Natural killer cell treated with Interleukin-12 subunit alpha and Interleukin-12 subunit beta and Interleukin-15 and Interleukin-18, amount 100 ng/mL, for 72 hours (primary cell): ENCODE measurements around the gene EFHC2. TPM values are rescaled to one million over a fixed set of nuclear protein-coding genes. Genes with fewer than 3 reads are reported as not detected.
"Not testable (repeated sequence)": the region's sequence is repeated elsewhere in the genome, so short reads cannot be mapped to it uniquely, and the experiment has no call there.

Experiments used
- ATAC-seq, 2 donors: fragments of 150-1000 bp; cut with Tn5 transposase in 1 of 2; sonication (Bioruptor Pico), chemical (Tn5 transposase) in 1 of 2; 2 replicates each; pipeline ENCODE4 v1.10.0; 2021
- DNase-seq: peaks from one replicate; pipeline ENCODE4 v3.0.0; 2022; ENCODE audit warnings: low spot score
- H3K27ac Mint-ChIP-seq, 2 donors: 1 replicate in 1 of 2; 2 replicates in 1 of 2; pipeline ENCODE4 v1.8.0; 2022; ENCODE audit warnings: mixed read lengths in 2 of 2, mild to moderate bottlenecking in 1 of 2, moderate library complexity in 1 of 2
- H3K27me3 Mint-ChIP-seq, 2 donors: 1 replicate in 1 of 2; 2 replicates in 1 of 2; pipeline ENCODE4 v1.8.0; 2022; ENCODE audit warnings: mixed read lengths in 2 of 2
- H3K36me3 Mint-ChIP-seq: one replicate; pipeline ENCODE4 v1.8.0; 2022; ENCODE audit warnings: mixed read lengths
- H3K4me1 Mint-ChIP-seq, 2 donors: 1 replicate in 1 of 2; 2 replicates in 1 of 2; pipeline ENCODE4 v1.8.0; 2022; ENCODE audit warnings: low read depth in 2 of 2, mixed read lengths in 2 of 2, mild to moderate bottlenecking in 1 of 2
- H3K4me3 Mint-ChIP-seq: one replicate; pipeline ENCODE4 v1.8.0; 2022; ENCODE audit warnings: mixed read lengths
- H3K9me3 Mint-ChIP-seq: 2 replicates; pipeline ENCODE4 v1.8.0; 2022; ENCODE audit warnings: mixed read lengths
- total RNA-seq, 2 donors: library from RNA; stranded (reverse); gene quantifications; one replicate each; pipeline ENCODE4 v1.2.3, GENCODE V29; 2022

The EFHC2 gene
- total RNA-seq, 2 donors from 2014 or later, result 0.55 to 0.73 TPM

GRCh38 chrX:44274096-44274495 is 69.4 kb downstream of the EFHC2 start:
- Mint-ChIP-seq H3K27ac (no peak overlapping the region), H3K9me3 (no peaks in the 10 kb centered on the region), H3K27me3 (peaks cover 0 to 7% of the 10 kb centered on the region in 2 donors), H3K36me3 (no peaks in the 10 kb centered on the region), H3K4me3 (no peak overlapping the region), H3K4me1 (peaks cover 3 to 5% of the 10 kb centered on the region in 2 donors)
- ATAC-seq (no peak), DNase-seq (no peak)

GRCh38 chrX:44267861-44268260 is 75.6 kb downstream of the EFHC2 start:
- H3K4me1 Mint-ChIP-seq, result peaks cover 4 to 11% of the 10 kb centered on the region in 2 donors
- H3K36me3 Mint-ChIP-seq, result no peaks in the 10 kb centered on the region
- ATAC-seq (no peak), DNase-seq (no peak)
- H3K27me3 Mint-ChIP-seq, result peaks cover 0 to 3% of the 10 kb centered on the region in 2 donors
- no peak overlapping the region for H3K4me3 Mint-ChIP-seq
- no peak overlapping the region for H3K27ac Mint-ChIP-seq
- H3K9me3 Mint-ChIP-seq, result no peaks in the 10 kb centered on the region

DNA sequence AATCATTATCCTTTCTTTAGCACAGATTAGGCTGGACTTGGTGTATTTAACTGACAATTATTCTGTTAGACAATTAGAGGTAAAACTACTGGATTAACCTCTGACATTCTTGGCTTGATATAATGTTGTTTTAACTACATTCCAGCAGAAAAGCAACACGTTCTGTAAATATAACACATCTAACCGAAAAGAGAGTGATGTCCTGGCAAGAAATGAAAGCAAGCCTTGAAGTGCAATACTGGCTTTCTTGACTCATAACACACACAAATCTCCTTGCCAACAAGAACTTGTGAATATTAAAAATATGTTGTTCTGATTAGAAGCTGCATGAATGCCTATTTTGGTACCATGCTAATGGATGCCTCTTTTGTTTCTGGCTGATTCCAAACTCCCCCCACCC is 76.4 kb downstream of the EFHC2 start:
- H3K4me1 Mint-ChIP-seq, result peaks cover 4 to 11% of the 10 kb centered on the region in 2 donors
- ATAC-seq, result no peak
- no peaks in the 10 kb centered on the region for H3K9me3 Mint-ChIP-seq

GRCh38 chrX:44265559-44265958 is 77.9 kb downstream of the EFHC2 start:
- H3K9me3 Mint-ChIP-seq, result no peaks in the 10 kb centered on the region
- peak overlapping the region; percentile 8 for H3K4me3 Mint-ChIP-seq
- H3K36me3 Mint-ChIP-seq, result no peaks in the 10 kb centered on the region
- H3K4me1 Mint-ChIP-seq, result peaks cover 11 to 16% of the 10 kb centered on the region in 2 donors
- ATAC-seq (no peak), DNase-seq (no peak)
- no peak overlapping the region for H3K27ac Mint-ChIP-seq
- H3K27me3 Mint-ChIP-seq, result peaks cover 0 to 6% of the 10 kb centered on the region in 2 donors

More for the DNA sequence above, 76.4 kb downstream of the EFHC2 start:
- no peak for DNase-seq
- peaks cover 0 to 3% of the 10 kb centered on the region in 2 donors for H3K27me3 Mint-ChIP-seq
- no peak overlapping the region for H3K27ac Mint-ChIP-seq
- no peaks in the 10 kb centered on the region for H3K36me3 Mint-ChIP-seq
- H3K4me3 Mint-ChIP-seq, result no peak overlapping the region

DNA sequence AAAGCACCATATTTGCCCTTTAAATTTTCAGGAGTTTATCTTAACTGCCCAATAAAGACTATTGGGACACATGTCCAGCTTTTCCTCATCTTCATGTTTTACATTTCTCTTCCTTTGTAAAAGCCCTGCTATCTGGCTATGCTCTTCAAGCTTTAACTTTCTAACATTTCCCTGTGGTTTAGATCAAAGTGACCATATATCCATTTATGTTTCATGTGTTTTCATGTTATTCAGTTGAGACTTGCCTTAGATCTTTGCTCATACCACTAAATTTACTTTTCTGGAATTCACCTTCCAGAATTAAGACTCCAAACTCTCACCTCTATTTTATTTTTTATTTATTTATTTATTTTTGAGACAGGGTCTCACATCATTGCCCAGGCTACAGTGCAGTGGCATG is 78.5 kb downstream of the EFHC2 start:
- Mint-ChIP-seq H3K4me1 (peaks cover 14 to 20% of the 10 kb centered on the region in 2 donors), H3K4me3 (no peak overlapping the region), H3K36me3 (no peaks in the 10 kb centered on the region), H3K27me3 (peaks cover 0 to 6% of the 10 kb centered on the region in 2 donors), H3K9me3 (no peaks in the 10 kb centered on the region), H3K27ac (no peak overlapping the region)
- DNase-seq (no peak), ATAC-seq (no peak)

DNA sequence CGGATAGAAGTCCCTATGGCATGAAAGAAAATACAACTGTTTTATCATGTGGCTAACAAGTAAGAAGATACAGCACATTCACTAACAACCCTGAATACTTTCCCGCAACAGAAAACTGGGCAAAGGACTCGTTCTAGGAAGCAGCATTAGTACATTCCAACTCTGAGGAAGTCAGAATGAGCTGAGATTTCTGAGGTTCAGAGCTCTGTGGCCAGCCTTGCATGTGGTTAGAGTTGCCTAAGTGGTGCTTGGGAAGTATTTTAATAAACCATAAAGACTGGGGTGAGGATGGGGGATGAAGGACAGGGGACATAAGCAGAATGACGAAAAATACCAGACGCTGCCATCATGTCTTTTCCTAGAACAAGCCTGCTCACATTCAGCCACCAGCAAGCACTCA is 82.2 kb downstream of the EFHC2 start:
- H3K4me1 Mint-ChIP-seq, result peaks cover 19 to 32% of the 10 kb centered on the region in 2 donors
- no peak for ATAC-seq

GRCh38 chrX:44260609-44261008 is 82.9 kb downstream of the EFHC2 start:
- Mint-ChIP-seq H3K4me3 (no peak overlapping the region), H3K9me3 (no peaks in the 10 kb centered on the region), H3K4me1 (peaks cover 21 to 32% of the 10 kb centered on the region in 2 donors), H3K27ac (peak overlapping the region in 1 of 2 donors; percentile 29), H3K36me3 (peaks cover 20% of the 10 kb centered on the region), H3K27me3 (peaks cover 0 to 4% of the 10 kb centered on the region in 2 donors)
- ATAC-seq (no peak), DNase-seq (no peak)

More for the DNA sequence above, 82.2 kb downstream of the EFHC2 start:
- no peaks in the 10 kb centered on the region for H3K9me3 Mint-ChIP-seq
- peaks cover 0 to 4% of the 10 kb centered on the region in 2 donors for H3K27me3 Mint-ChIP-seq
- H3K4me3 Mint-ChIP-seq, result no peak overlapping the region
- peak overlapping the region in 1 of 2 donors; percentile 29 for H3K27ac Mint-ChIP-seq
- DNase-seq, result no peak
- H3K36me3 Mint-ChIP-seq, result peaks cover 14% of the 10 kb centered on the region

- H3K4me3 Mint-ChIP-seq, result peak overlapping the region; percentile 90
- not testable (repeated sequence) for H3K27me3 Mint-ChIP-seq, H3K9me3 Mint-ChIP-seq, DNase-seq, ATAC-seq
- peaks cover 33 to 45% of the 10 kb centered on the region in 2 donors for H3K4me1 Mint-ChIP-seq
- peaks cover 32% of the 10 kb centered on the region for H3K36me3 Mint-ChIP-seq
- peak overlapping the region; percentile 59 to 85 for H3K27ac Mint-ChIP-seq
Measured at GRCh38 chrX:44255742-44256141, 87.7 kb downstream of the EFHC2 start.

DNA sequence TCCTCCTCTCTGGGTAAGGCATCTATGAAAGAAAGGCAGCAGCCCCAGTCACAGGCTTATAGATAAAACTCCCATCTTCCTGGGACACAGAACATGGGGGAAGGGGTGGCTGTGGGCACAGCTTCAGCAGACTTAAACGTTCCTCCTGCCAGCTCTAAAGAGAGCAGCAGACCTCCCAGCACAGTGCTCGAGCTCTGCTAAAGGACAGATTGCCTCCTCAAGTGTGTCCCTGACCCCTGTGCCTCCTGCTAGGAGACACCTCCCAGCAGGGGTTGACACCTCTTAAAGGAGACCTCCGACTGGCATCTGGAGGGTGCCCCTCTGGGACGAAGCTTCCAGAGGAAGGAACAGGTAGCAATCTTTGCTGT is 89.9 kb downstream of the EFHC2 start:
- Mint-ChIP-seq H3K4me3 (peak overlapping the region; percentile 90), H3K9me3 (peaks cover 3% of the 10 kb centered on the region), H3K27ac (peak overlapping the region; percentile 42 to 85), H3K4me1 (peaks cover 26 to 36% of the 10 kb centered on the region in 2 donors), H3K36me3 (peaks cover 32% of the 10 kb centered on the region), H3K27me3 (no peaks in the 10 kb centered on the region)
- no peak for DNase-seq
- ATAC-seq, result no peak

DNA sequence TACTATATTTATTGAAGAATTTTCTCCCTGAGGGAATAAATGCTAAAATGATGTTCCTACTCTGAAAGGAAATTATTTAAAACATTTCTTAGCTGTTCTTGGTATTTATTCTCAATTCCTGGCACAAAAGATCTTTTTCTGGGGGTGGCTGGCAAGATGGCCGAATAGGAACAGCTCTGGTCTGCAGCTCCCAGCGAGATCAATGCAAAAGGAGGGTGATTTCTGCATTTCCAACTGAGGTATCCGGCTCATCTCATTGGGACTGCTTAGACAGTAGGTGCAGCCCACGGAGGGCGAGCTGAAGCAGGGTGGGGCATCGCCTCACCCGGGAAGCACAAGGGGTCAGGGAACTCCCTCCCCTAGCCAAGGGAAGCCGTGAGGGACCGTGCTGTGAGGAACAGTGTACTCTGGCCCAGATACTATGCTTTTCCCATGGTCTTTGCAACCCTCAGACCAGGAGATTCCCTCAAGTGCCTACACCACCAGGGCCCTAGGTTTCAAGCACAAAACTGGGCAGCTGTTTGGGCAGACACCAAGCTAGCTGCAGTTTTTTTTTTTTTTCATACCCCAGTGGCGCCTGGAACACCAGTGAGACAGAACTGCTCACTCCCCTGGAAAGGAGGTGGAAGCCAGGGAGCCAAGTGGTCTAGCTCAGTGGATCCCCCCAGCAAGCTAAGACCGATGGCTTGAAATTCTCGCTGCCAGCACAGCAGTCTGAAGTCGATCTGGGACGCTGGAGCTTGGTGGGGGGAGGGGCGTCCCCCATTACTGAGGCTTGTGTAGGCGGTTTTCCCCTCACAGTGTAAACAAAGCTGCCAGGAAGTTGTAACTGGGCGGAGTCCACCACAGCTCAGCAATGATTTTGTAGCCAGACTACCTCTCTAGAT is 90.5 kb downstream of the EFHC2 start:
- peak overlapping the region; percentile 42 to 85 for H3K27ac Mint-ChIP-seq
- not testable (repeated sequence) for H3K27me3 Mint-ChIP-seq, H3K9me3 Mint-ChIP-seq
- peak overlapping the region; percentile 90 for H3K4me3 Mint-ChIP-seq
- H3K36me3 Mint-ChIP-seq, result peaks cover 32% of the 10 kb centered on the region
- DNase-seq, result peak; percentile 70
- peaks cover 26 to 36% of the 10 kb centered on the region in 2 donors for H3K4me1 Mint-ChIP-seq
- peak; percentile 76 to 78 for ATAC-seq

- ATAC-seq (no peak), DNase-seq (no peak)
- Mint-ChIP-seq H3K4me1 (peaks cover 4 to 8% of the 10 kb centered on the region in 2 donors), H3K27me3 (peaks cover 0 to 3% of the 10 kb centered on the region in 2 donors), H3K4me3 (no peak overlapping the region), H3K36me3 (no peaks in the 10 kb centered on the region), H3K9me3 (no peaks in the 10 kb centered on the region), H3K27ac (no peak overlapping the region)
Measured at GRCh38 chrX:44247468-44247867, 96.0 kb downstream of the EFHC2 start.

DNA sequence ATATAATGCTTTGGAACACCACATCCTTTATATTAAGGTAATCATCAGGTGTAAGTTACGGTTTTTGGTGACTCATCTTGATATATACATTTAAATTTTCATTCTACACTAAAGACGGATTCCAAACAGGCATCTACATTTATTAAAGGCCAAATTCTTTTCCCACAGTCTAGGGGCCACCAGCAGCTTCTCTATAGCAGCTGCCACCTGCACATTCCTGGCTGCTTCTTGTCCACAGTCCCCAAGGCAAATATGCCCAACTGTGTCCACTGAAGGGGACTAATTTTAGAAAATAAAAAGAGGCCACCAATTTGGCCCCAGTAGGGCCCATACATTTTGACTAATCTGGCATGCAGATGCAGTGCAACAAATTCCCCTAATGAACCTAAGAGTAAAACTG is 96.6 kb downstream of the EFHC2 start:
- peaks cover 0 to 3% of the 10 kb centered on the region in 2 donors for H3K27me3 Mint-ChIP-seq
- no peak for DNase-seq
- no peaks in the 10 kb centered on the region for H3K9me3 Mint-ChIP-seq
- H3K27ac Mint-ChIP-seq, result no peak overlapping the region
- ATAC-seq, result no peak
- no peaks in the 10 kb centered on the region for H3K36me3 Mint-ChIP-seq
- H3K4me1 Mint-ChIP-seq, result peaks cover 4 to 8% of the 10 kb centered on the region in 2 donors
- no peak overlapping the region for H3K4me3 Mint-ChIP-seq

DNA sequence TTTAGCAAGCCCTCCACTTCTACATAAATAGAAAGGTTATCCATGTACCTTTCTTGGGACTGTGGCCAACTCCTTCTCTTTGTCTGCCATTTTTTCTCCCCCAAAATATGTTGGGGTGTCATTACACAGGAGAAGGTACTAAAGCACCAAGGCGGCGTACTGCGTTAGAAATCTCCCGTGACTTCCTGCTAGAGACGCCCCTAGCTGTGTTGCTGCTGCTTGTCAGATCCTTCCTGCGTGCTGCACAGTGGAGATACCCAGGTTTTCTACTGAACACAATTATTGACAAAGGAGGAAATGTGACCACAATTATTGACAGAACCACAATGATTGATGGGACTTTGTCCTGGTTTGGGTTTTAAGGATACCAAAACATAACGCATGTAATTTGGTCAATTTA is 97.7 kb downstream of the EFHC2 start:
- peak overlapping the region; percentile 42 for H3K4me3 Mint-ChIP-seq
- DNase-seq (no peak), ATAC-seq (no peak)
- peaks cover 0 to 7% of the 10 kb centered on the region in 2 donors for H3K27me3 Mint-ChIP-seq
- peaks cover 4 to 8% of the 10 kb centered on the region in 2 donors for H3K4me1 Mint-ChIP-seq
- H3K36me3 Mint-ChIP-seq, result no peaks in the 10 kb centered on the region
- no peaks in the 10 kb centered on the region for H3K9me3 Mint-ChIP-seq
- peak overlapping the region; percentile 37 to 47 for H3K27ac Mint-ChIP-seq

GRCh38 chrX:44244008-44244407 is 99.5 kb downstream of the EFHC2 start:
- H3K27me3 Mint-ChIP-seq, result peaks cover 0 to 7% of the 10 kb centered on the region in 2 donors
- H3K36me3 Mint-ChIP-seq, result no peaks in the 10 kb centered on the region
- peak overlapping the region in 1 of 2 donors; percentile 47 for H3K27ac Mint-ChIP-seq
- no peak overlapping the region for H3K4me3 Mint-ChIP-seq
- no peak for DNase-seq
- peaks cover 4 to 8% of the 10 kb centered on the region in 2 donors for H3K4me1 Mint-ChIP-seq
- no peak for ATAC-seq
- no peaks in the 10 kb centered on the region for H3K9me3 Mint-ChIP-seq
